Renal pelvis (tissue), 12 donors: Measurements from ENCODE around the gene TNIP2. TPM values are rescaled to one million over a fixed set of nuclear protein-coding genes. Genes with fewer than 3 reads are reported as not detected.

Source experiments
- DNase-seq: peaks from one replicate; pipeline ENCODE4 v3.0.0-alpha.2; 2013
- long read RNA-seq, 16 experiments: transcript quantifications; one replicate each; lab custom pipeline, GENCODE V29; 2026
- polyA plus RNA-seq, 3 donors: library from polyadenylated mRNA; unstranded; fragments of 120-200 nt; gene quantifications; one replicate each; pipeline ENCODE4 v1.2.1, GENCODE V29; 2013; ENCODE audit not compliant: insufficient read length in 3 of 3

Gene TNIP2
- 10 to 100 TPM; 23.1 to 24.3 (median 23.9) TPM for polyA plus RNA-seq
- long read RNA-seq, donor 1, transcript TNIP2-201 (6 exons, 1,974 nt), result major isoform, 7 of 8 reads
- long read RNA-seq, donor 1, partial matches to known transcripts, result 0 of 8 reads
- long read RNA-seq, donor 1, other reads (novel, unspliced or antisense), result 0 of 8 reads
- long read RNA-seq, donor 2, transcript TNIP2-201 (6 exons, 1,974 nt), result major isoform, 9 of 18 reads
- long read RNA-seq, donor 2, partial matches to known transcripts, result 8 of 18 reads
- long read RNA-seq, donor 2, other reads (novel, unspliced or antisense), result 0 of 18 reads
- long read RNA-seq, donor 3, transcript TNIP2-201 (6 exons, 1,974 nt), result major isoform, 7 of 17 reads
- long read RNA-seq, donor 3, partial matches to known transcripts, result 9 of 17 reads
- long read RNA-seq, donor 3, other reads (novel, unspliced or antisense), result 0 of 17 reads
- long read RNA-seq, donor 4, transcript TNIP2-201 (6 exons, 1,974 nt), result major isoform, 10 of 12 reads
- long read RNA-seq, donor 4, partial matches to known transcripts, result 0 of 12 reads
- long read RNA-seq, donor 4, other reads (novel, unspliced or antisense), result 0 of 12 reads
- long read RNA-seq, donor 5, partial matches to known transcripts, result 0 of 4 reads
- long read RNA-seq, donor 5, other reads (novel, unspliced or antisense), result 0 of 4 reads
- long read RNA-seq, donor 6, transcript TNIP2-201 (6 exons, 1,974 nt), result major isoform, 9 of 19 reads
- long read RNA-seq, donor 6, partial matches to known transcripts, result 10 of 19 reads
- long read RNA-seq, donor 6, other reads (novel, unspliced or antisense), result 0 of 19 reads
- long read RNA-seq, donor 7, transcript TNIP2-201 (6 exons, 1,974 nt), result major isoform, 11 of 14 reads
- long read RNA-seq, donor 7, partial matches to known transcripts, result 0 of 14 reads
- long read RNA-seq, donor 7, other reads (novel, unspliced or antisense), result 0 of 14 reads
- long read RNA-seq, donor 8, partial matches to known transcripts, result 0 of 2 reads
- long read RNA-seq, donor 8, other reads (novel, unspliced or antisense), result 0 of 2 reads
- long read RNA-seq, donor 9, transcript TNIP2-201 (6 exons, 1,974 nt), result major isoform, 6 of 19 reads
- long read RNA-seq, donor 9, partial matches to known transcripts, result 10 of 19 reads
- long read RNA-seq, donor 9, other reads (novel, unspliced or antisense), result 0 of 19 reads
- long read RNA-seq, donor 10, transcript TNIP2-201 (6 exons, 1,974 nt), result major isoform, 9 of 20 reads
- long read RNA-seq, donor 10, partial matches to known transcripts, result 11 of 20 reads
- long read RNA-seq, donor 10, other reads (novel, unspliced or antisense), result 0 of 20 reads
- long read RNA-seq, donor 11, partial matches to known transcripts, result 0 of 4 reads
- long read RNA-seq, donor 11, other reads (novel, unspliced or antisense), result 0 of 4 reads
- long read RNA-seq, donor 12, transcript TNIP2-201 (6 exons, 1,974 nt), result major isoform, 14 of 16 reads
- long read RNA-seq, donor 12, partial matches to known transcripts, result 0 of 16 reads
- long read RNA-seq, donor 12, other reads (novel, unspliced or antisense), result 0 of 16 reads
- long read RNA-seq, donor 13, partial matches to known transcripts, result 0 of 8 reads
- long read RNA-seq, donor 13, other reads (novel, unspliced or antisense), result 0 of 8 reads
- long read RNA-seq, donor 14, result 0 reads
- long read RNA-seq, donor 15, transcript TNIP2-201 (6 exons, 1,974 nt), result major isoform, 10 of 126 reads
- long read RNA-seq, donor 15, partial matches to known transcripts, result 78 of 126 reads
- long read RNA-seq, donor 15, other reads (novel, unspliced or antisense), result 32 of 126 reads
- long read RNA-seq, donor 16, partial matches to known transcripts, result 0 of 8 reads
- long read RNA-seq, donor 16, other reads (novel, unspliced or antisense), result 0 of 8 reads

- DNase-seq, result peak; percentile 68
These were observed at the start of gene TNIP2 for GRCh38 chr4:2755821-2756690. TSS of gene TNIP2 (minus strand) at chr4:2756336. CDS start at chr4:2756289, 47 bp downstream.

GRCh38 chr4:2804973-2805501 is 48.9 kb upstream of the TNIP2 start:
- no peak for DNase-seq

DNA sequence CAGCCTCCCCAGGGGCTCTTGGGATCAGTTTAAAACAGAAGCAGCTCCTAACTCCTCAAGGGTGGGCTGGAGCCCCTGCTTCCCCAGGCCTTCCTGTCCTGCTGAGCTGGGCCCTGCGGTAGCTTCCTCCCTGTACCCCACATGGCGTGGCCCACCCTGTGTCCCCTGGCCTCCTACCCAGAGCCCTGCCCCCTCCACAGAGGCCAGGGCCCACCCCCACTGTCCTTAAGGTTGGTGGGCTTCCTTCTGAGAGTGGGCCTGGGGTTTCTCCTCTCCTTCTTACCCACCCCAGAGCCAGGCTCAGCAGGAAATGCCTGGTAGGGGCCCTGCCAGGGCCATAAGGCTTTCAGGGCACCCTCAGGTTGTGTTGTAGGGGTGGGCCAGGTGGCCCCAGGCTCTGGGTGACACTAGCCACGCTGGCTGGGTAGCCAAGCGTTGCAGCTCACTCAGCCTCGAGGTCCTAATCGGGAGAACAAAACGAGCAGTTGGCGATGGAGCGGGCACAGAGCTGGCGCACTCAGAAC is 48.4 kb upstream of the TNIP2 start:
- DNase-seq, result no peak

DNA sequence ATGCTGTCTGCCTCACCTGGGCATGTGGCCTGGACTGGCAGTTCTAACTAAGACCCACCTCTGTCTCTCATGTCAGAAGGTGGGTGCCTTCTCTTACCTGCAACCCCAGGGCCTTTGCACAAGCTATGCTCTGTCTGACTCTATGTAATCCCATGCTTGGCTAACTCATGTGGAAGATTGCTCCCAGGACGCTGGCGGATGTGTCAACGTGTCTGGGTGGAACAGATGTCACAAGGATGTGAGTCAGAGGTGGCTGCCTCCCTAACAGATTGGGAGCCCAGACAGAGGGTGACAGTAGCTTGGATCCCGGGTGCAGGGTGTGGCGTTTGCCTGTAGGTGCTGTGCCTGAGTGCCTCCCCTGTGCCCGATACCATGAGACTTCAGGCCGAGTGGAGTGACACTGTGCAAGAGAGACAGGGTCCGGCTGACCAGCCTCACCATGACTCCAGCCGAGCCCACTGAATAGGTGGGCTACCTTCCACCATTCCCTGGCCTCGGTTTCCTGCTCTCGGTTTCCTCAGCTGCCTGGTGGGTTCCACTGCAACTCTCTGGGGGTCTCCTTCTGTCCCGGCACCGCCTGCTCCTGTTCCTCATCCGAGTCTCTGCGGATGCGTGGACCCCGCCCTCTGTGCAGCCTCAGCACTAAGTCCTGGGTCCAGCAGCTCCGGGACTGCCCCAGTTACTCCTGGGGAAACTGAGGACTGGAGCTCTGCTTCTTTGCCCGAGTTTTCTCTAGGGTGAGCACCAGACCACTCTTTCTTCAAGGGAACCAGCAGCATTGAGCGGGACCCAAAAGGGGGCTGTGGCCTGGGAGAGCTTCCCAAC is 47.7 kb upstream of the TNIP2 start:
- DNase-seq, result no peak

- DNase-seq, result no peak
These were observed 46.7 kb upstream of the TNIP2 start for GRCh38 chr4:2802618-2803531.

GRCh38 chr4:2800691-2801596 is 44.8 kb upstream of the TNIP2 start:
- peak; percentile 69 for DNase-seq

DNA sequence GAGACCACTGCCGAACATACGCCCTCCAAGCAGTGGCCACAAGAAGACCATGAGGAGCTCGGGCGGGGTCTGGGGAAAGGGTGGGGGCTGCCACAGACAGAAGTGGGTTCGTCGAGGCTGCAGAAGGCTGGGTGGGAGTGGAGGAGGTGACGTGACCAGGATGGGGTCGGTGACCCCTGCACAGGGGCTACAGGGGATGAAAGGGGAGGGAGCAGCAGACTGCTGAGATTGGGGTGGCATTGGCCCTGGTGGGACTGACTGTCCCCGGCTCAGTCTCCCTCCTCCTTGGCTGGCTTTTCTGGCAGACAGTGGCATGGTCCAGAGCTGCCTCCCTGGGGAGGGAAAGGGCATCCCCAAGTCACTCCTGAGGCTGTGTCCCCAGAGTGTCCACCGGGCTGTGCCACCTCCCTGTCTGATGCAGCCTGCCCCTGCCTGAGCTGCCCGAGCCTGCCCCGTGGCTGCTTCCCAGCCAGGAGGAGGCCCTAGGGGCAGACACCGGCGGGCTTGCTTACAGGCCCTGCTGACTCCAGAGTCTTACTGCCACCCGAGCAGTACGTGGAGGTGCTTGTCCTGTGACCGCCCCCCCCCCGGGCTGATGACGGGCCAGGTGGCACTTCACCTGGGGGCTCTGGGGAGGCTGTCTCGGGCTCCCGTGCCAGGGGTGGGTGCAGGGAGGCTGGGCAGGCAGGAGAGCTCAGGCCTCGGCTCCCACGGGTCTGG is 44.0 kb upstream of the TNIP2 start:
- no peak for DNase-seq

- DNase-seq, result no peak
These were observed 43.2 kb upstream of the TNIP2 start for GRCh38 chr4:2799224-2799911.

DNA sequence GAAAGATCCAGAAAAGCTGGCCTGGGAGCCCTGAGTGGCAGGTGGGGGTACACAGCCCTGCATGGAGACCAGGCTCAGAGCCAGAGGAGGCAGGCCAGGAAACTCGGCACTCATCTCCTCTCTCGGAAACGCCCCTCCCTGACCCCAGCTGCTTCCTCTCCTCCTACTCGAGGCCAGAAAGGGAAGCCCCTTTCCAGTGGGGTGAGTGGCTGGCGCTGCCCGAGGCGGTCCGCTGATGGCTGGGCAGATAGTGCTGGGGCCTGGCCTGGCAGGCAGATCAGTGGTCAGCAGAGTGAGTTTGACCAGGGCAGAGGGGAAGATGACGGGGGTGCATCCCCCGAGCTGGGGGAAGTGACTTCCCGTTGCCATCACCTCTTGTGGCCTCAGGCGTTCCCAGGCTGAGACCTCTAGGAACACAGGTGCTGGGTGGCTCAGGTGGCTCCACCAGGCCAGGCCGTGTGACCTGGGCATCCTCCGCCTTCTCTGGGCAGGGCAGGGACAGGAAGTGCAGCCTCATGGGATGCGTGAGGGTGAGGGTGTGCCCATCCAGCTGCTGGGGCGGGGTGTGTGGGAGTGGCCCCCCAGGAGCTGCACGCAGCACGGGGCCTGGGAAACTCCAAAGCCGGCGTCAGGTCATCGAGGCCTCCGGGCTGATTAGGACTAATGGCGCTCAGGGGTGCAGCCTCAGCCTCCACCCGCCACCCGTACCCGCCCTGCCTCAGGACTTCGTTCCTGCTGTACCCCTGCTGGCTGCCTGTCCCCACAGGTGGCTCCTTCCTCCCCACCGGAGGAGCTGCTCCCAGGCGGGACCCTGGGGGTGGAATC is 42.5 kb upstream of the TNIP2 start:
- DNase-seq, result no peak

- no peak for DNase-seq
These were observed 41.6 kb upstream of the TNIP2 start for GRCh38 chr4:2797545-2798305.

- DNase-seq, result no peak
These were observed 40.9 kb upstream of the TNIP2 start for GRCh38 chr4:2796849-2797544.
